ENCODE results near the gene E2F2. TPM values are rescaled to one million over a fixed set of nuclear protein-coding genes. Genes with fewer than 3 reads are reported as not detected.

The E2F2 gene
- total and polyA plus RNA-seq, 2 of the 13 experiments (the other 11 are each of a cell fraction or from before 2014, with no cell fraction given), result 0.65 to 6.6 TPM

DNA sequence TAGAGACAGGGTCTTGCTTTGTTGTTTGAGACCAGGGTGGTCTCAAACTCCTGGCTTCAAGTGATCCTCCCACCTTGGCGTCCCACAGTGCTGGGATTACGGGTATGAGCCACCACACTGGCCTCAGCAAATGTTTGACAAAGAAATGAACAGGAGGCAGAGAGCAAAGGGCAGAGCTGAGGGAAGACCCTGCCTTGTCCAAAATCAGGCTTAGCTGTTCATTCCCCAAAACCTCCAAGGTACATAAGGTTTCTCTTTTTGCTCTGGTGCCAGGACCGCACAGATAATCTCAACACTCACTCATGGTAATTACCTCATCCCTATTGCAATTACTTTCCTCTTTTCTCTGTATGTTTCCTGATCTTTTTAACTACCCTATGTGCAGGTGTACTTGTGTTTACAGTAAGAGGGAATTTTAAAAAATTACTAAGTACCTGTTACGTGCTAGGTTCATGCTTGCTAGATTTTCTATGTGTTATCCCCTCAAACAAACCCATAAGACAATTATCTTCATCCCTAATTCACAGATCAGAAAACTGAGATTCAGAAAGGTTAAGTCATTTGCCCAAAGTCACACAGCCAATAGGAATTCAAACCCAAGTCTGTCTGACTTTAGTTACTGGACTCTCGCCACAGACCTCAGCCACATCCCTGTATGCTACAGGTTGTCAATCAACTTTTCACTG lies 58.5 kb downstream of the E2F2 start (continued):
- TF ChIP-seq REL (CRISPR knock-in tag; conservative IDR thresholded peaks at IDR 0.05) (no peak), ZNF724P (CRISPR knock-in tag; IDR thresholded peaks at IDR 0.05; ENCODE audit: borderline replicate concordance) (no peak), THAP11 (CRISPR knock-in tag; IDR thresholded peaks at IDR 0.05) (0 out of 2 replicates have a peak, but pooled peaks have one; percentile 13), IKZF1 (IDR thresholded peaks at IDR 0.05) (no peak), PCBP1 (IDR thresholded peaks at IDR 0.05; ENCODE audit: borderline replicate concordance, low read depth, low read length) (no peak), ZNF670 (CRISPR knock-in tag; IDR thresholded peaks at IDR 0.05; ENCODE audit: borderline replicate concordance) (no peak), ZNF761 (CRISPR knock-in tag; conservative IDR thresholded peaks at IDR 0.05) (no peak), ZNF850 (CRISPR knock-in tag; conservative IDR thresholded peaks at IDR 0.05) (no peak), ZMYM4 (CRISPR knock-in tag; IDR thresholded peaks at IDR 0.05) (no peak), RFX5 (IDR thresholded peaks at IDR 0.05; ENCODE audit: low read depth, low read length) (no peak), ZNF619 (CRISPR knock-in tag; IDR thresholded peaks at IDR 0.05) (no peak), TP53 (CRISPR knock-in tag; conservative IDR thresholded peaks at IDR 0.05) (no peak), PCBP2 (optimal IDR thresholded peaks at IDR 0.05; ENCODE audit: low read depth, low read length, poor library complexity, severe bottlenecking) (no peak), ZNF224 (CRISPR knock-in tag; IDR thresholded peaks at IDR 0.05) (no peak), ZNF343 (CRISPR knock-in tag; IDR thresholded peaks at IDR 0.05) (no peak)
- TF ChIP-seq, protein P1, sequence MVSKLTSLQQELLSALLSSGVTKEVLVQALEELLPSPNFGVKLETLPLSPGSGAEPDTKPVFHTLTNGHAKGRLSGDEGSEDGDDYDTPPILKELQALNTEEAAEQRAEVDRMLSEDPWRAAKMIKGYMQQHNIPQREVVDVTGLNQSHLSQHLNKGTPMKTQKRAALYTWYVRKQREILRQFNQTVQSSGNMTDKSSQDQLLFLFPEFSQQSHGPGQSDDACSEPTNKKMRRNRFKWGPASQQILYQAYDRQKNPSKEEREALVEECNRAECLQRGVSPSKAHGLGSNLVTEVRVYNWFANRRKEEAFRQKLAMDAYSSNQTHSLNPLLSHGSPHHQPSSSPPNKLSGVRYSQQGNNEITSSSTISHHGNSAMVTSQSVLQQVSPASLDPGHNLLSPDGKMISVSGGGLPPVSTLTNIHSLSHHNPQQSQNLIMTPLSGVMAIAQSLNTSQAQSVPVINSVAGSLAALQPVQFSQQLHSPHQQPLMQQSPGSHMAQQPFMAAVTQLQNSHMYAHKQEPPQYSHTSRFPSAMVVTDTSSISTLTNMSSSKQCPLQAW (CRISPR knock-in tag; IDR thresholded peaks at IDR 0.05), result 0 out of 2 replicates have a peak, but pooled peaks have one; percentile 40
- TF ChIP-seq, protein P2, sequence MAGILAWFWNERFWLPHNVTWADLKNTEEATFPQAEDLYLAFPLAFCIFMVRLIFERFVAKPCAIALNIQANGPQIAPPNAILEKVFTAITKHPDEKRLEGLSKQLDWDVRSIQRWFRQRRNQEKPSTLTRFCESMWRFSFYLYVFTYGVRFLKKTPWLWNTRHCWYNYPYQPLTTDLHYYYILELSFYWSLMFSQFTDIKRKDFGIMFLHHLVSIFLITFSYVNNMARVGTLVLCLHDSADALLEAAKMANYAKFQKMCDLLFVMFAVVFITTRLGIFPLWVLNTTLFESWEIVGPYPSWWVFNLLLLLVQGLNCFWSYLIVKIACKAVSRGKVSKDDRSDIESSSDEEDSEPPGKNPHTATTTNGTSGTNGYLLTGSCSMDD (CRISPR knock-in tag; IDR thresholded peaks at IDR 0.05), result no peak
- TF ChIP-seq, protein P3, sequence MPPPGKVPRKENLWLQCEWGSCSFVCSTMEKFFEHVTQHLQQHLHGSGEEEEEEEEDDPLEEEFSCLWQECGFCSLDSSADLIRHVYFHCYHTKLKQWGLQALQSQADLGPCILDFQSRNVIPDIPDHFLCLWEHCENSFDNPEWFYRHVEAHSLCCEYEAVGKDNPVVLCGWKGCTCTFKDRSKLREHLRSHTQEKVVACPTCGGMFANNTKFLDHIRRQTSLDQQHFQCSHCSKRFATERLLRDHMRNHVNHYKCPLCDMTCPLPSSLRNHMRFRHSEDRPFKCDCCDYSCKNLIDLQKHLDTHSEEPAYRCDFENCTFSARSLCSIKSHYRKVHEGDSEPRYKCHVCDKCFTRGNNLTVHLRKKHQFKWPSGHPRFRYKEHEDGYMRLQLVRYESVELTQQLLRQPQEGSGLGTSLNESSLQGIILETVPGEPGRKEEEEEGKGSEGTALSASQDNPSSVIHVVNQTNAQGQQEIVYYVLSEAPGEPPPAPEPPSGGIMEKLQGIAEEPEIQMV (CRISPR knock-in tag; IDR thresholded peaks at IDR 0.05; ENCODE audit: low read depth), result no peak
- TF ChIP-seq, protein P4, sequence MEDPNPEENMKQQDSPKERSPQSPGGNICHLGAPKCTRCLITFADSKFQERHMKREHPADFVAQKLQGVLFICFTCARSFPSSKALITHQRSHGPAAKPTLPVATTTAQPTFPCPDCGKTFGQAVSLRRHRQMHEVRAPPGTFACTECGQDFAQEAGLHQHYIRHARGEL (CRISPR knock-in tag; IDR thresholded peaks at IDR 0.05), result no peak
- TF ChIP-seq, protein P5, sequence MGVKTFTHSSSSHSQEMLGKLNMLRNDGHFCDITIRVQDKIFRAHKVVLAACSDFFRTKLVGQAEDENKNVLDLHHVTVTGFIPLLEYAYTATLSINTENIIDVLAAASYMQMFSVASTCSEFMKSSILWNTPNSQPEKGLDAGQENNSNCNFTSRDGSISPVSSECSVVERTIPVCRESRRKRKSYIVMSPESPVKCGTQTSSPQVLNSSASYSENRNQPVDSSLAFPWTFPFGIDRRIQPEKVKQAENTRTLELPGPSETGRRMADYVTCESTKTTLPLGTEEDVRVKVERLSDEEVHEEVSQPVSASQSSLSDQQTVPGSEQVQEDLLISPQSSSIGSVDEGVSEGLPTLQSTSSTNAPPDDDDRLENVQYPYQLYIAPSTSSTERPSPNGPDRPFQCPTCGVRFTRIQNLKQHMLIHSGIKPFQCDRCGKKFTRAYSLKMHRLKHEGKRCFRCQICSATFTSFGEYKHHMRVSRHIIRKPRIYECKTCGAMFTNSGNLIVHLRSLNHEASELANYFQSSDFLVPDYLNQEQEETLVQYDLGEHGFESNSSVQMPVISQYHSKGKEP (CRISPR knock-in tag; IDR thresholded peaks at IDR 0.05), result no peak
- TF ChIP-seq, protein P6, sequence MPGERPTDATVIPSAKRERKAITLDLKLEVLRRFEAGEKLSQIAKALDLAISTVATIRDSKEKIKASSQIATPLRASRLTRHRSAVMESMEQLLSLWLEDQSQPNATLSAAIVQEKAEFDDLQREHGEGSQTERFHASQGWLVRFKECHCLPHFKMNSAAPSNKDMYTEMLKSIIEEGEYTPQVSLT (CRISPR knock-in tag; IDR thresholded peaks at IDR 0.05; ENCODE audit: borderline replicate concordance, low read depth), result no peak

Data from HepG2 (cell line).